HG03439 (cell line): Measurements from ENCODE around the gene POLR2J2.
"Not testable (repeated sequence)": the region's sequence is repeated elsewhere in the genome, so short reads cannot be mapped to it uniquely, and the experiment has no call there.

Experiments
- ATAC-seq: cut with Tn5 transposase; IDR thresholded peaks from one replicate; pipeline ENCODE4 v1.9.1; 2021; ENCODE audit warnings: mild to moderate bottlenecking, moderate library complexity; ENCODE audit not compliant: unreplicated experiment

The POLR2J2 gene

DNA sequence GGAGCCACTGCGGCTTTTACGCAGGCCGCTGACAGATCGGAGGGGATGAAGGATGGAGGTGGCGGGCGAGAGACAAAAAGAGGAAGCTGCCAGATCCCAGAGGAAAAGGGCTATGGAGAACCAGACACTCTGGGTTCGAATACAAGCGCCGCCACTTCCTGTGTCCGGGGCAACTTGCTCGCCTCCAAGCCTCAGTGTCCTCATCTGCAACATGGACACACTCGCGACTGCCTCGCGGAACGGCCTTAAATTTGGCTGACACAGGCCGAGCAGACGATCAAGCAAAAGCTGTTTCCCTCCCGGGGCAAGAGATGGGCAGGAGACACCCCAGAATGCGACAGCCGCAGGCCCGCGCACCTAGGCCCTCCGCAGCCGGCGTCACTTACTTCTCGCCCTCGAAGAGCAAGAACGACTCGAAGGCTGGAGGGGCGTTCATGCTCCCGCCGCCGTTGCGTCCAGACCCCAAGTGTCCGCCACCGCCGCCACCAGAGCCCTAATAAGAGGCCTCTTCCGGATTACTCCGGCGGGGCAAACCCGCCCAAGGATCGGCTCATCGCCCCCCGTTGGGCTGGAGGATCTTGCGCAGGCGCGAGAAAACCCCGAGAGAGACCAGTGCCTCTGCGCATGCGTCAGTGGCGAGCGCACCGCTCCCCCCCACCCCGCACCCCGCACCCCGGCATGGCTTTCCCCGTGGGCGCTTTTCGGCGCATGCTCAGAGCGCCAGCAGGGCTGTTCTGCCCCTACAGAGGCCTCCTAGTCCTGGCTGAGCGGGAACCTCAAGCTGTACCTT, at the start of gene POLR2J2:
TSS of gene POLR2J2 (minus strand) at position 498 of the 790 bp plus-strand sequence. CDS start at position 436, 62 bp downstream.
- peak; percentile 62 for ATAC-seq

DNA sequence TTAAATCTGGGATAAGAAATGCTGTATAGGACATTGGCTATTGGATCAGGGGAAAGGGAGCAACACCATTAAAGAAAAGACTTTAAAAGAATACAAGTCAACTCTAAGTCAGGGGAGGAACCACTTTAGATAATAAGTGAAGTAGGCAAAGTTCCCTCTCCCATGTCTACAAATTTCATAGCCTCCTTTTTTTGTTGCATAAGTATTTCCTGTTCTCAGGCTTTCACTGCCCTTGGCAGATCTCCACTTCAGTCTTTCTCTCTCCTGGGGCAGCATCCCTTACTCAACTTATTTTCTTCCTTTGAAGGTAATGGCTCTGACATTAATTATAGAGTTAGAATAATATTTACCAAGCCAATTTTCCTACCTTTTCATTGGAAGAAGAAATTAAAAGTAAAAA, 47.0 kb upstream of the POLR2J2 start:
- ATAC-seq = not testable (repeated sequence)

DNA sequence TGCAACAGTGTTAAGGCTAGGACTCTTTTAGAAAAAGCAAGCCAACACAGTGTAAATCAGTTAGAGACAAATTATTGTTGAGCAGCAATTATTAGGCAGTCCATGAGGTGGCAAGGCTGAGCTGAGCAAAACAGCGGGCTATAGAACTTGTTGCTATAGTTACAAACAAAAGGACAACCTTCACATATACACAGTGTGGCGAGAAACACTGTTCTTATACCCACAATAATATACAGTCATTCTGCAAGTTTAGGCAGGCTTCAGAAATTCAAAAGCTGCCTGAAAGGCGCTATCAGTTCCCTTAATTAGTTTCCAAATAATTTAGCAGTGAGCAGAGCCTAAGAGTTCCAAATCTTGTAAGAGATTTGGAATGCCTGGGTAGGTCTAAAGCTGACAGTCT, 44.3 kb upstream of the POLR2J2 start:
- ATAC-seq = peak; percentile 57

DNA sequence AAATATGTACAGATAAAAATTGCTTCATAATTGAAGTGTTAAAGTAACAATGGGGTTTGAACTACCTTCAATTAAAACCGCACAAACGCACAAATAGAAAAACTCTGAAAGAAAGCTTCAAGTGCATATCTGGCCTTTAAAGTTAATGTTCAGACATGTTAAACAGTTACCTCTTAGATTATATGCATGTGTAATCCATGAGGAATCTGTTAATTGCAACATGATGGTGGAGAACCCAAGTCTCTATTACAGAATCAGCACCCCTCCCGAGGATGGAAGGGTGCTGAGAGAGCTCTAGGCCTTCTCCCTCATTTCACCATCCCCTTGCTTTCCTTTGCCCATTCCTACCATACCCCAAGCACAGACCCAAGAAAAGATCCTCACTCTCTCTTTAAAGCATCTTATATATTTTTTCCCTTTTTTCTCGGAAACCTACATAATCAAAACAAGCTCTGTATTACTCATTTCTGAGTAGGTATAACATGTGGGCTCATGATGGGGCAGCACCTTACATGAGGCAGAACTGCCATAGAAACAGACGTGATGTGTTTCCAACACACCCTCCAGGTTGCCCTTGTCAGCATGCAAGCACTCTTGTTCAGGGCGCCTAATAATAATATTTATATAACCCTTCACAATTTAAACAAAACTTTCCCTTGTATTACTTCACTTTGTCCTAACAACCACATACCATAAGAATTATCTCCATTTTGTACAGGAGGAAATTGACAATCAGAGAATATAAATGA, 43.5 kb upstream of the POLR2J2 start:
- not testable (repeated sequence) for ATAC-seq

DNA sequence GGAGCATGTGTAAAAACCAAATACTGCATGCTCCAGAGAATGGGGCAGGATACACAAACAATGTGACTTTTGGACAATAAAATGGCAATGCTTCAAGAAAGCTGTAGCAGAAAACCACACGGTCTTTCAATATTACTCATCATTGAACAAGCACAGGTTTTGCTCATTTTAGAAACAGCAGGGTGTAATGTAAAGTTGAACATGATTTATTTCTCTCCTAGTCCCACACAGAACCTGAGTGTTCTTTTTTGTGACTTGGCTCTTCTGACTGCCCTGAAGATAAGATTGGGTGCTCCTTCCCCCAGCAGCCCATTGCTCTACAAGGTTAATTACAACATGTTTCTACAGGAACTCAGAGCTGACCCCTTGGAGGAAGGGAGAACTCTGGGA, 42.2 kb upstream of the POLR2J2 start:
- ATAC-seq = peak; percentile 83

DNA sequence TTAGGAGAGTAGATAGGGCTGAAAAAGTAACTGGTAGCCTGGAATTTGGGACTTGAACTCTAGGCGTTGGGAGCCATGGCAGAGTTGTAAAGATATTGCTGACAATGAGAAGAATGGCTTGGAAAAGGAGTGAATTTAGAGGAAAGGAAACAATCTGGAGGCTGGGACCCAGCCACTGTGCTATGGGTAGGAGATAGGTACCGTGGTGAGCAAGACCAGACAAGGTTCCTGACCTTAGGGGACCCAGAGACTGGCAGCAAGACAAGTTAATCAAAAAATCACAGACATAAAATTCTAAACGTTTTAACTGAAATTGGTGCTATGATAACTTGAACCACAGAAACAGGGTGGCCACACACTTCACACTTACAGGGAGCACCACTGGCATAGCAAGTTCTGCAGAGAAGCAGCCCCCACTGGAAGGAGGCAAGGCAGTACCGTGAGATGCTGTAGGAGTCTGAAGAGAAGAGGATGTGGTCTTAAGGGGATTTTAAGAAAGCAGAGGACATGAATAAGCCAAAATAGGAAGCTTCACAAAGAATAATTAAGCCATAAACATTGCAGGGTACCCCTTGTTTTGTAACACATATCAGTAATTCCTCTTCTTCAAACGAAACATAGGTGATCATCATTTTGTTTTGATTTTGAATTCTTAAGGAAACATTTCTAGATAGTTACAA, 41.7 kb upstream of the POLR2J2 start:
- peak; percentile 45 for ATAC-seq

DNA sequence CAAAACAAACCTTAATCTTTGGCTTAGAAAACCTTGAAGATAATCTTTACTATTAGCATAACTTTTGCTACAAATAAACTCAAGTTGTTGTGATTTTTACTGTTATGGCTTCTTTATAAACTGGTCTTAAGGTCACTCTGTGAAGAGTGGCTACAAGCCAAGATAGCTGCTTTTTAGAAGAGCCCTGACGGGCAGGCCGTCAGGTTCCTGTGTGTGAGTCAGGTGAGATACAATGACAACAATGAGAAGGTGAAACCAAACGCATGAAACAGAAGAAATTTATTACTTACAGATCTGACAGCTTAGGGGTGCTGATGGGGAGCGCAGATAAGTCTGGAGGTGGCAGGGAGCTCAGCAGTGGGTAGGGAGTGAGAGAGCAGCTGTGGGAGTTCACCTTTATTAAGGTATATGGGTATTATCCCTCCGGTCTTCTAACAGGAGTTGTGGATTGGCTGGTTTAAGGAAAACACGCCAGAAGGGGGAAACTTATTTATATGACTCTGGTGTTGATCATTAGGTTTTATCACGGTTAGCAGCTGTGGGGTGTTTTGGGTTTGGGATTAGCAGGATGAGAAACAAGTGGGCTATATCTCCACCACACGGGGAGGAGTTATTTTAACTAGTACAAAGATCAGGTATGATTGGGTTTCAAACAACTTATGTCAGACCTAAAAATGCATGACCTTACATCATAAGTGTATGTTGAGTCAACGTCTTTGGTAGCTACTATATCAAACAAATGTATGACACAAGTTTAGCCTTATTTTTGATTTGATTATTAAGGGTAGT, 27.7 kb upstream of the POLR2J2 start:
- ATAC-seq = not testable (repeated sequence)

DNA sequence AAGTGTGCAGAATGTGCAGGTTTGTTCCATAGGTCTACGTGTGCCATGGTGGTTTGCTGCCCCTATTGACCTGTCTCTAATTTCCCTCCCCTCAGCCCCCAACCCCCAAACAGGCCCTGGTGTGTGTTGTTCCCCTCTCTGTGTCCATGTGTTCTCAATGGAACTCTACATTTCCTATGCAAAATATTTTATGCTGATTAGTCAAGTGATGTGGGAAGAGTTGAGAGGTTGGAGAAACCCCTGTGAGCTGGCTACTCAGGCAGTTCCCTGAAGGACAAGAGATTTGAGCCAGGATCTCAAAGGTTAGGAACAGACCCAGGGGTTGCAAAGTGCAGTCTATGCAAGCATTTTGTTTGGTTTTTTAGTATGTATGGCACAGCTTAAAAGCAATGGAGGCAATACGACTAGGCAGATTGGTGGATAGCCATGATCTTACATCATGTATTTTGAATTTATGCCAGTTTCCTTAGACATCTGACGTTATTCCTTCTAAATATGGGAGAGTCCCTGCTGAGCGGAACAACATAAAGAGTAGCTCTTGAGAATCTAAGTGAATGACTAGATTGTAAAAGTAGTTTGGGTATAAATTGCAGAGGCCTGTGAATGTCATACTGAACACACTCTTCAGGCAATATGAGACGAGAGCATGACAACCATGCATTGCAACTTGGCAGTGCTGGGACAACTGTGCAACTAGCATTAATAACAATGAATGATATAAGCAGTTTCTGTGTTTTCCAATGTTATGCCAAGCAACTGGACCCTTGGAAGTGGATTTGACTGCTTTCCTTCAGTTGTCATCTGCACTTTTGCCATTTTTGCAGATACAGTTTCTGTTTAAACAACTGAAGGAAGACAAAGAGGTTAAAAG, 26.4 kb upstream of the POLR2J2 start:
- not testable (repeated sequence) for ATAC-seq

DNA sequence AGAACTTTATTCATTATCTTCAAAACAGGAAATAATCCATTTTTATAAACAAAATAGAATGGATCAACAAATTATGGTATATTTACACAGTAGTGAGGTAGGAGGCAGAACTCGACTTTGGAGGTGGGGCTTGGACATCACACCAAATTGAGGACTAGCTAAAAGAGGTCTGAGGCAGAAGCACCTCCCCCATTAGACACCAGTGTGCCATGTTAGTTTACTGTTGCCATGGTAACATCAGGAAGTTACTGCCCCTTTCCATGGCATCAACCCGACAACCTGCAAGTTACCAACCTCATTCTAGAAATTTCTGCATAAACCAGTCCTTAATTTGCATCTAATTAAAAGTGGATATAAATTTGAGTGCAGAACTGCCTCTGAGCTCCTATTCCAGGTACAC, 24.5 kb upstream of the POLR2J2 start:
- ATAC-seq = not testable (repeated sequence)

DNA sequence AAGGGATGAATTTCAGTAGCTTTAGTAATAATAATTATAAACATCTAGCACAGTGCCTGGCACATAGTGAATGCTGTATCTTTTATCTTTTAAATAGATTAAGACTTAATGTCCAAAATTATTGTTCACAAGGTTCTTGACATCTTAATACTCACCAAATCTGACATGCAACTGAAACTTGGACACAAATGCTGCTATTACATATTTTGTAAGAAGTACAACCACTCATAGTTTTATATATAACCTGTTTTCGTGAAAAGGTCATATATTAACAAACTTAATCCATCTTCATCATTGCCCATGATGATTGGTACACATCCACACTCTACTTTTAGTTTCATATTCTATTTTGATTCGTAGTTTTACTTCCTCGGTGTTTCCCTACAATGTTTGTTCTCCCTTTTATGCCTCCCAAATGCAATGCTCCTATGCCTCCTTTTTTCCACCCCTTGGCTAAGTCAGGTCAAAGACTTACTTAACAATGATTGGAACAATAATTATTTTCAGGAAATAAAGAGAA, 23.6 kb upstream of the POLR2J2 start:
- not testable (repeated sequence) for ATAC-seq

DNA sequence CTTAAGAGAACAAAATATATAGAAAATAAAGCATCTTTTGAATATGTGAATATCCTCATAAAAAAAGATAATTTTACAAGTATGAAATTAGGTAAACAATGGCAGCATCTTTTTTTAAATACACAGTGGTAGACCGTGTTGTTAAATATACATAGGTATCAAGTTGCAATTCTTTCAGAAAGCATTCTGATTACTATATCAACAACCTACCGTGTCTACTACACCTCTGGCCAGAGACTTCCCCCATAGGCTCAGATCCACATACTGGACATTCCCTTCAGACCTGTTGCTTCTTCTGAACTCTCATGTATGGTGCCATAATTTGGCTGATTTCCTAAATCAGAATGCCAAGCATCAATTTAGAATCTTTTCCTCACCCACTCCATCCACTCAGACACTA, 22.5 kb upstream of the POLR2J2 start:
- not testable (repeated sequence) for ATAC-seq

DNA sequence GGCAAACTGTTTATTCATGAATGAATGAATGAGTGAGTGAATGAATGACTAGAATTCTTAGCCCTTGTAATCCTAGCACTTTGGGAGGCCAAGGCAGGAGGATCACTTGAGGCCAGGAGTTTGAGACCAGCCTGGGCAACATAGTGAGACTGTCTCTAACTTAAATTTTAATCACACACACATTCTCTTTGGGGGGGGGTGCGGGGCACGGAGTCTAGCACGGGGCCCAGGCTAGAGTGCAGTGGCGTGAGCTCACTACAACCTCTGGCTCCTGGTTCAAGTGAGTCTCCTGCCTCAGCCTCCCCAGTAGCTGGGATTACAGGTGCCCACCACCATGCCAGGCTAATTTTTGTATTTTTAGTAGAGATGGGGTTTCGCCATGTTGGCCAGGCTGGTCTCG, 19.1 kb upstream of the POLR2J2 start:
- not testable (repeated sequence) for ATAC-seq

DNA sequence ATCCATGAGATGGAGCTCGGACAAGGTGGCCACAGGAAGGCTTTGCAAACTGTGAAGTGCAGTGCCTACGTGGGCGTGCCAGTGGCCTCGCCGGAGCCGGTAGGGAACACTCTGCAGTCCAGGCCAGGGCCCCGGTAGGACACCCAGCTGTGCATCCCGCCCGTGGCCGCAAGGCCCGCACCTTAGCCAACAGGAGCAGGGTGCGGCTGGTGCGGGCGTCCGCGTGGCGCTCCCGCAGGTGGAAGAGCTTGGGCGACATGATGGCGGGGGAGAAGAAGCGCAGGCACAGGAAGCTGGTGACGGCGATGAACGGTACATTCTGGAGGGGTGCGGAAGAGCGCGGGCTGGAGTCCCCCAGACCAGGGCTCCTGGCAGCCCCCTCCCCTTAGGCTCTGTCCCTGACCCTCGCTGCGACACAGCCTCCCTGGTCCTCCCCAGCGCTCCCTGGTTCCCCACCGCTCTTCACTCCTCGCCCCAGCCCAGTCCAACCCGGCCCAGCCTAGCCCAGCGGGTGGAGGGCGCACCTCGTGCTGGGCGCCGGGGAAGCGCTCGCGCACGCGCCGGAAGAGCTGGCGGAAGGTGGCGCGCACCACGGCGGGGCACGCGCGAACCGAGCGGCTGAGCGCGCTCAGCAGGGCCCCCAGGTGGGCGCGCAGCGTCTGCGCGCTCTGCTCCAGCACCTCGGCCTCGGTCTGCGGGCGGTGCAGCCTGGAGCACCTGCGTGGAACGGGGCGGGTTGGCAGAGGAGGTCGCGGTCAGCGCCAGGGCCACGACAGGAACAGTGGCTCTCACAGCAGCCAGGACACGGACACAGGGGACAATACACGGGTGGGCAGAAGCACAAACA, 18.2 kb upstream of the POLR2J2 start:
- peak; percentile 44 for ATAC-seq

DNA sequence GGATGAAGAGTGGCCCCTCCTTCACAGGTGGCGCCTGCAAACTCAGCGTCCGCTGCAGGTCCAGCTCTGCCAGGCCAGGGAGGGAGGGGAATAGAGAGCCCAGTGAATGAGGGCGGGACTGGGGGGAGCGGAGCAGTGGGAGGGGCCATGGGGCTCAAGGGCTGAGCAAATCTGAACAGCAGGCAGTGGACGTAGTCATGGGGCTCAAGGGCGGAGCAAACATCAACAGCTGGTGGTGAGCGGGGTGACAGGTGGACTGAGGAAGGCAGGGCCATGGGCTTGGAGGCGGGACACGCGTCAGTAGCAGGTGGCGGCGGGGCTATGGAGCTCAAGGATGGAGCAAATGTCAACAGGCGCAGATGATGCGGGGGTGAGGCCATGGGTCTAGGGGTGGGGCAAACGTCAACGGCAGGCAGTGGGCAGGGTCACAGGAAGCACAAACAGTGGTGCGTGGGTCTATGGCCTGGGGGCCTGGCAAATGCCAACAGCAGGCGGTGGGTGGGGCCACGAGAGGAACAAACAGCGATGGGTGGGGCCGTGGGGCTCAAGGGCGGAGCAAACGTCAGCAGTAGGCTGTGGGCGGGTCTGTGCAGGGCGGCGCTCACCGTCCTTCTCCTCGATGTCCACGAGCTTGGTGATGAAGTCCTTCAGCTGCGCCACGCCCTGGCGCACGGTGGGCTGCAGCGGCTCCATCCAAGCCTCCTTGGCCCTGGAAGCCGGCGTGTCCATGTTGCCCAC, 17.0 kb upstream of the POLR2J2 start:
- ATAC-seq = peak; percentile 67

DNA sequence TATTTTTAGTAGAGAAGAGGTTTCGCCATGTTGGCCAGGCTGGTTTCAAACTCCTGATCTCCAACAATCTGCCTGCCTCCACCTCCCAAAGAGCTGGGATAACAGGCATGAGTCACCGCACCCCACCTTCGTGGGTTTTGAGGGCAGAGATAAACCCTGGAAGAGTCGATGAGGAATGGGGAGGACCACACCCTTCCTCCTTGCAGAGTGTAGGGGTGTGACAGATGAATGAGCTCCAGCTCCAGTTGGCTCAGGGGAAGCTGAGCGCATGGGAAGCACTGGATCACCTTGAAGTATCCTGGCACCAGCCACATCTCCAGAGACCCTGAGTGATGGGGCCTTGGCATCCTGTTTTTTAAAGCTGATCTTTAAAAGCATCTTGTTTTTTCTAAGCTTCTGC, 11.1 kb upstream of the POLR2J2 start:
- ATAC-seq = not testable (repeated sequence)

DNA sequence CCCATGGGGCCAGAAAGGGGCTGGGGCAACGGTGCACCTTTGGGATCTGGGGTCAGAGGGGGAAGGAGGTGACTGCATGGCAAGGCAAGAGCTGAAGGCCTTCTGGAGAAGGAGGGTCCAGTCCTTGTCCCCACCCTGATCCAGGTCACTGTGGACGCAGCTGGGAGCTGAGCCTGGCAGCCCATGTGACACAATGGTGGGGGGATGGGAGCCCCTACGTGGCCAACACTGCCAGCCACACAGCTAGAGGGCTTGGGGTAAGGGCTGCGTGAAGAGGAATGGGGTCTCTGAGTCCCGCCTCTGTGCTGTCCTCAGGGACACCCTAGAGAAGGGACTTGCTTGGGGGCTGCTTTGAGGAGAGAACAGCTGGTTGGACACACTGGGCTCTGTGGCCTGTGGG, 9.3 kb upstream of the POLR2J2 start:
- ATAC-seq = not testable (repeated sequence)

DNA sequence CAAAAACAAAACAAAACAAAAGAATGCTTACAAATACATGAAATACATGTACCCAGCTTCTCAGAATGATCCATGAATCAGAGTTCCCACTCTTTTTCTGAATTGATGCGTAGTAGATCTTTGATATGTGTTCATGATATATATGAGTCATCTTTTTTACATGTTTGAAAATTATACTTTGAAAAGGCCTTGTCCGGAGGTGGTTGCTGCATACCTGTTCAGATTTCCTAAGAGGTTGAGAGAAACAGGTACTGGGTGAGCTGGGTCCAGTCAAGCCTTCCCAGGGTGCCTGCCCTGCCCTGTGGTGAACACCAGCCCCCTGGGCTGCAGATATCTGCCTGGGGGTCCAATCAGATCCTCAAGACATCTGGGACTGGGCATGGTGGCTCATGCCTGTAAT, 4.1 kb upstream of the POLR2J2 start:
- not testable (repeated sequence) for ATAC-seq
